Activated CD4-positive, alpha-beta T cell treated with anti-CD3 and anti-CD28 coated beads, Interleukin-2, amount 10 ng/mL, durations not matched to agents 7 days and 5 days (primary cell): ENCODE data around the gene IL1RAPL1. TPM values are rescaled to one million over a fixed set of nuclear protein-coding genes. Genes with fewer than 3 reads are reported as not detected.

Experiments used
- CTCF ChIA-PET: fragments of 350-600 bp; sonication (Branson Sonifier 250); formaldehyde crosslinking; loops from one replicate; lab custom pipeline; 2021; ENCODE audit warnings: antibody characterized with exemption; lab: Charles Lee
- POLR2A ChIA-PET: fragments of 350-600 bp; sonication (Branson Sonifier 250); formaldehyde crosslinking; loops from one replicate; lab custom pipeline; 2021; ENCODE audit warnings: antibody characterized with exemption; lab: Charles Lee
- DNase-seq: peaks from one replicate; pipeline ENCODE4 v3.0.0-alpha.2; 2020
- H3K27ac Mint-ChIP-seq: one replicate; pipeline ENCODE4 v1.8.0; 2021; ENCODE audit warnings: mild to moderate bottlenecking, moderate library complexity, mixed read lengths
- H3K27me3 Mint-ChIP-seq: one replicate; pipeline ENCODE4 v1.8.0; 2021; ENCODE audit warnings: mixed read lengths
- H3K36me3 Mint-ChIP-seq: one replicate; pipeline ENCODE4 v1.8.0; 2021; ENCODE audit warnings: low read depth, mixed read lengths
- H3K4me1 Mint-ChIP-seq: one replicate; pipeline ENCODE4 v1.8.0; 2021; ENCODE audit warnings: mixed read lengths
- H3K4me3 Mint-ChIP-seq: one replicate; pipeline ENCODE4 v1.8.0; 2021; ENCODE audit warnings: mild to moderate bottlenecking, moderate library complexity, mixed read lengths
- H3K9me3 Mint-ChIP-seq: one replicate; pipeline ENCODE4 v1.8.0; 2021; ENCODE audit warnings: mixed read lengths
- total RNA-seq, 2 experiments: library from RNA; stranded (reverse); gene quantifications; one replicate each; pipeline ENCODE4 v1.2.3, GENCODE V29; 2021

The IL1RAPL1 gene
- total RNA-seq, 2 experiments from 2014 or later = not detected

- no peaks in the 10 kb centered on the region for H3K27me3 Mint-ChIP-seq
- POLR2A ChIA-PET = no interaction called here
- CTCF ChIA-PET = no interaction called here
- no peaks in the 10 kb centered on the region for H3K4me1 Mint-ChIP-seq
- no peaks in the 10 kb centered on the region for H3K36me3 Mint-ChIP-seq
- H3K27ac Mint-ChIP-seq = no peak overlapping the region
- no peak overlapping the region for H3K4me3 Mint-ChIP-seq
- no peaks in the 10 kb centered on the region for H3K9me3 Mint-ChIP-seq
- no peak for DNase-seq
These were observed 549.7 kb downstream of the IL1RAPL1 start for GRCh38 chrX:29136904-29137303.

- Mint-ChIP-seq H3K27me3 (no peaks in the 10 kb centered on the region), H3K27ac (no peak overlapping the region)
- POLR2A ChIA-PET = no interaction called here
These were observed 550.8 kb downstream of the IL1RAPL1 start for GRCh38 chrX:29138003-29138402.

GRCh38 chrX:29143356-29143755, 556.1 kb downstream of the IL1RAPL1 start:
- Mint-ChIP-seq H3K27me3 (no peaks in the 10 kb centered on the region), H3K9me3 (no peaks in the 10 kb centered on the region), H3K27ac (no peak overlapping the region), H3K4me3 (no peak overlapping the region), H3K36me3 (no peaks in the 10 kb centered on the region), H3K4me1 (no peaks in the 10 kb centered on the region)
- DNase-seq = no peak
- ChIA-PET POLR2A (no interaction called here), CTCF (no interaction called here)

More at GRCh38 chrX:29138003-29138402, 550.8 kb downstream of the IL1RAPL1 start:
- CTCF ChIA-PET = no interaction called here
- no peaks in the 10 kb centered on the region for H3K36me3 Mint-ChIP-seq
- no peak overlapping the region for H3K4me3 Mint-ChIP-seq
- DNase-seq = no peak
- H3K4me1 Mint-ChIP-seq = no peaks in the 10 kb centered on the region
- no peaks in the 10 kb centered on the region for H3K9me3 Mint-ChIP-seq

- ChIA-PET POLR2A (no interaction called here), CTCF (no interaction called here)
- Mint-ChIP-seq H3K27ac (no peak overlapping the region), H3K4me3 (no peak overlapping the region), H3K36me3 (no peaks in the 10 kb centered on the region), H3K9me3 (no peaks in the 10 kb centered on the region), H3K27me3 (no peaks in the 10 kb centered on the region), H3K4me1 (no peaks in the 10 kb centered on the region)
- no peak for DNase-seq
These were observed 556.5 kb downstream of the IL1RAPL1 start for GRCh38 chrX:29143756-29144155.

GRCh38 chrX:29145316-29145715, 558.1 kb downstream of the IL1RAPL1 start:
- no peak overlapping the region for H3K4me3 Mint-ChIP-seq
- CTCF ChIA-PET = no interaction called here
- POLR2A ChIA-PET = no interaction called here
- H3K9me3 Mint-ChIP-seq = peaks cover 2% of the 10 kb centered on the region
- DNase-seq = no peak
- H3K4me1 Mint-ChIP-seq = no peaks in the 10 kb centered on the region
- H3K27me3 Mint-ChIP-seq = no peaks in the 10 kb centered on the region
- H3K27ac Mint-ChIP-seq = no peak overlapping the region
- no peaks in the 10 kb centered on the region for H3K36me3 Mint-ChIP-seq

GRCh38 chrX:29148511-29148910, 561.3 kb downstream of the IL1RAPL1 start:
- DNase-seq = no peak
- ChIA-PET POLR2A (no interaction called here), CTCF (no interaction called here)
- no peak overlapping the region for H3K27ac Mint-ChIP-seq
- no peaks in the 10 kb centered on the region for H3K4me1 Mint-ChIP-seq
- H3K36me3 Mint-ChIP-seq = no peaks in the 10 kb centered on the region
- H3K4me3 Mint-ChIP-seq = no peak overlapping the region
- peaks cover 4% of the 10 kb centered on the region for H3K9me3 Mint-ChIP-seq
- H3K27me3 Mint-ChIP-seq = no peaks in the 10 kb centered on the region

- ChIA-PET POLR2A (no interaction called here), CTCF (no interaction called here)
- DNase-seq = no peak
- Mint-ChIP-seq H3K4me1 (no peaks in the 10 kb centered on the region), H3K36me3 (no peaks in the 10 kb centered on the region), H3K4me3 (no peak overlapping the region), H3K27me3 (no peaks in the 10 kb centered on the region), H3K9me3 (peaks cover 2% of the 10 kb centered on the region), H3K27ac (no peak overlapping the region)
These were observed 568.0 kb downstream of the IL1RAPL1 start for GRCh38 chrX:29155286-29155685.

GRCh38 chrX:29172880-29173279, 585.6 kb downstream of the IL1RAPL1 start:
- POLR2A ChIA-PET = no interaction called here

GRCh38 chrX:29187264-29187663, 600.0 kb downstream of the IL1RAPL1 start:
- Mint-ChIP-seq H3K4me1 (no peaks in the 10 kb centered on the region), H3K36me3 (no peaks in the 10 kb centered on the region), H3K9me3 (no peaks in the 10 kb centered on the region), H3K4me3 (no peak overlapping the region), H3K27me3 (no peaks in the 10 kb centered on the region), H3K27ac (no peak overlapping the region)
- POLR2A ChIA-PET = no interaction called here
- CTCF ChIA-PET = no interaction called here
- DNase-seq = no peak

More at GRCh38 chrX:29172880-29173279, 585.6 kb downstream of the IL1RAPL1 start:
- no peaks in the 10 kb centered on the region for H3K4me1 Mint-ChIP-seq
- H3K27me3 Mint-ChIP-seq = no peaks in the 10 kb centered on the region
- CTCF ChIA-PET = no interaction called here
- no peaks in the 10 kb centered on the region for H3K9me3 Mint-ChIP-seq
- H3K27ac Mint-ChIP-seq = no peak overlapping the region
- H3K36me3 Mint-ChIP-seq = no peaks in the 10 kb centered on the region
- H3K4me3 Mint-ChIP-seq = no peak overlapping the region
- DNase-seq = no peak

GRCh38 chrX:29196501-29196900, 609.3 kb downstream of the IL1RAPL1 start:
- H3K36me3 Mint-ChIP-seq = no peaks in the 10 kb centered on the region
- H3K27me3 Mint-ChIP-seq = no peaks in the 10 kb centered on the region
- no peaks in the 10 kb centered on the region for H3K9me3 Mint-ChIP-seq
- no peak overlapping the region for H3K27ac Mint-ChIP-seq
- ChIA-PET CTCF (no interaction called here), POLR2A (no interaction called here)
- H3K4me1 Mint-ChIP-seq = no peaks in the 10 kb centered on the region
- no peak overlapping the region for H3K4me3 Mint-ChIP-seq
- no peak for DNase-seq

GRCh38 chrX:29215251-29215650, 628.0 kb downstream of the IL1RAPL1 start:
- H3K9me3 Mint-ChIP-seq = peaks cover 6% of the 10 kb centered on the region
- H3K36me3 Mint-ChIP-seq = no peaks in the 10 kb centered on the region
- no peak overlapping the region for H3K27ac Mint-ChIP-seq
- no peak for DNase-seq
- H3K4me3 Mint-ChIP-seq = no peak overlapping the region
- ChIA-PET POLR2A (no interaction called here), CTCF (no interaction called here)
- H3K4me1 Mint-ChIP-seq = no peaks in the 10 kb centered on the region
- H3K27me3 Mint-ChIP-seq = no peaks in the 10 kb centered on the region

GRCh38 chrX:29225670-29226069, 638.4 kb downstream of the IL1RAPL1 start:
- H3K36me3 Mint-ChIP-seq = no peaks in the 10 kb centered on the region
- no peaks in the 10 kb centered on the region for H3K27me3 Mint-ChIP-seq
- CTCF ChIA-PET = no interaction called here
- no peaks in the 10 kb centered on the region for H3K9me3 Mint-ChIP-seq
- no peak overlapping the region for H3K4me3 Mint-ChIP-seq
- no peaks in the 10 kb centered on the region for H3K4me1 Mint-ChIP-seq
- POLR2A ChIA-PET = no interaction called here
- DNase-seq = no peak
- no peak overlapping the region for H3K27ac Mint-ChIP-seq

GRCh38 chrX:29229802-29230201, 642.6 kb downstream of the IL1RAPL1 start:
- ChIA-PET CTCF (no interaction called here), POLR2A (no interaction called here)
- Mint-ChIP-seq H3K9me3 (no peaks in the 10 kb centered on the region), H3K4me1 (no peaks in the 10 kb centered on the region), H3K27ac (no peak overlapping the region), H3K27me3 (no peaks in the 10 kb centered on the region), H3K36me3 (no peaks in the 10 kb centered on the region), H3K4me3 (no peak overlapping the region)
- DNase-seq = no peak

- Mint-ChIP-seq H3K9me3 (no peaks in the 10 kb centered on the region), H3K27ac (no peak overlapping the region), H3K4me3 (no peak overlapping the region), H3K36me3 (no peaks in the 10 kb centered on the region), H3K27me3 (no peaks in the 10 kb centered on the region), H3K4me1 (no peaks in the 10 kb centered on the region)
- no peak for DNase-seq
- ChIA-PET POLR2A (no interaction called here), CTCF (no interaction called here)
These were observed 644.6 kb downstream of the IL1RAPL1 start for GRCh38 chrX:29231800-29232199.
